ENCODE results near the gene C10orf105. TPM values are rescaled to one million over a fixed set of nuclear protein-coding genes. Genes with fewer than 3 reads are reported as not detected.
A peak's percentile ranks its signal among the peaks of the same experiment; 100 is the strongest.

Gene C10orf105
- polyA plus RNA-seq = under 1 TPM; 0.02 to 0.04 TPM

- H3K9me3 ChIP-seq (ENCODE audit: control insufficient read depth in 2 of 2, insufficient read depth in 1 of 2, low read depth in 1 of 2, low read length in 1 of 2) = no peaks in the 10 kb centered on the region
- 94% methylated on average over 14 of the region's 14 CpGs for WGBS, 2 donors
- H3K27ac ChIP-seq (ENCODE audit: low read depth in 2 of 2, low read length in 1 of 2) = no peak within 1 kb of the TSS
- H3K4me1 ChIP-seq (ENCODE audit: control insufficient read depth in 2 of 2, insufficient read depth in 2 of 2, low read length in 1 of 2) = peaks cover 7 to 21% of the 10 kb centered on the region in 2 donors
- no peak within 1 kb of the TSS for H3K4me3 ChIP-seq (ENCODE audit: low read depth in 1 of 2, low read length in 2 of 2)
- H3K27me3 ChIP-seq (ENCODE audit: control insufficient read depth in 1 of 2, insufficient read depth in 2 of 2, low read length in 2 of 2) = no peaks in the 10 kb centered on the region
- no peaks in the 10 kb centered on the region for H3K36me3 ChIP-seq (ENCODE audit: control insufficient read depth in 2 of 2, insufficient read depth in 2 of 2, low read length in 1 of 2)
Observed at GRCh38 chr10:71719464-71720201, at the start of gene C10orf105. Gene C10orf105, minus strand, starts transcription at chr10:71719778. Its CDS starts 3,441 bp downstream, at chr10:71716337.

DNA sequence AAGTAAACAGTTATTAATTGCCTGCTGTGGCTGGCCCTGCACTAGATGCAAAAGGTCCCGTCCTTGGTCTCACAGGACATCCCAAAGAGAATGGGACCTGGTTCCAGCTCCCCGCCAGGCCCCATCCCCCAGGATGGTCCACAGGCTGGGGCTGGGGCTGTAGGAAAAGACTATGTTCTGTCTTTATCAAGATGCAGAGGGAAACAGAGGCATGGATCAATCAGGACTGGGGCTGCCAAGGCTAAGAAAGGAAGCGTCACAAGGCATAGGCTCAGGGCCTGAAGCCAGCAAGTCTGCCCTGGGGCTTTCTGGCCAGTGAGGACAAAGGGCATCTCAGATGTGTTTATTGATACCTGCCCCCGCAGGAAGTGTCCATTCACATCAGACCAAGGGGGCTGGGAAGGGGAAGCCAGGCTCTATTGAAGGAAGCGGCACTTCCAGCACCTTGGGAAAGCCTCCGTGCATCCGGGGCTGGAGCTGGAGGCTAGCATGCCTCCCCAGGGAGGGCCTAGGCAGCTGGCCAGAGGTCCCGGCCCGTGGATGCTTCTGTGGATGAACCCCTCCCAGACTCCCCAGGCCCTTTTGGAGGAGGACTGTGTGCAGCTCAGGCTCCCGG, 48.0 kb upstream of the C10orf105 start:
- Histone ChIP-seq H3K4me1 (ENCODE audit: control insufficient read depth in 2 of 2, insufficient read depth in 2 of 2, low read length in 1 of 2) (peaks cover 30 to 56% of the 10 kb centered on the region in 2 donors), H3K36me3 (ENCODE audit: control insufficient read depth in 2 of 2, insufficient read depth in 2 of 2, low read length in 1 of 2) (peaks cover 0 to 6% of the 10 kb centered on the region in 2 donors), H3K4me3 (ENCODE audit: low read depth in 1 of 2, low read length in 2 of 2) (no peak overlapping the region), H3K27me3 (ENCODE audit: control insufficient read depth in 1 of 2, insufficient read depth in 2 of 2, low read length in 2 of 2) (no peaks in the 10 kb centered on the region), H3K27ac (ENCODE audit: low read depth in 2 of 2, low read length in 1 of 2) (peak overlapping the region; percentile 97), H3K9me3 (ENCODE audit: control insufficient read depth in 2 of 2, insufficient read depth in 1 of 2, low read depth in 1 of 2, low read length in 1 of 2) (no peaks in the 10 kb centered on the region)
- 35 to 46% methylated on average over 10 of the region's 10 CpGs for WGBS, 2 donors

GRCh38 chr10:71766717-71767419, 47.3 kb upstream of the C10orf105 start:
- H3K36me3 ChIP-seq (ENCODE audit: control insufficient read depth in 2 of 2, insufficient read depth in 2 of 2, low read length in 1 of 2) = peaks cover 0 to 6% of the 10 kb centered on the region in 2 donors
- 12 to 31% methylated on average over 10 of the region's 10 CpGs for WGBS, 2 donors
- no peaks in the 10 kb centered on the region for H3K27me3 ChIP-seq (ENCODE audit: control insufficient read depth in 1 of 2, insufficient read depth in 2 of 2, low read length in 2 of 2)
- H3K4me3 ChIP-seq (ENCODE audit: low read depth in 1 of 2, low read length in 2 of 2) = no peak overlapping the region
- H3K9me3 ChIP-seq (ENCODE audit: control insufficient read depth in 2 of 2, insufficient read depth in 1 of 2, low read depth in 1 of 2, low read length in 1 of 2) = no peaks in the 10 kb centered on the region
- H3K4me1 ChIP-seq (ENCODE audit: control insufficient read depth in 2 of 2, insufficient read depth in 2 of 2, low read length in 1 of 2) = peaks cover 32 to 56% of the 10 kb centered on the region in 2 donors
- H3K27ac ChIP-seq (ENCODE audit: low read depth in 2 of 2, low read length in 1 of 2) = peak overlapping the region; percentile 97

- Histone ChIP-seq H3K9me3 (ENCODE audit: control insufficient read depth in 2 of 2, insufficient read depth in 1 of 2, low read depth in 1 of 2, low read length in 1 of 2) (no peaks in the 10 kb centered on the region), H3K27me3 (ENCODE audit: control insufficient read depth in 1 of 2, insufficient read depth in 2 of 2, low read length in 2 of 2) (no peaks in the 10 kb centered on the region), H3K4me3 (ENCODE audit: low read depth in 1 of 2, low read length in 2 of 2) (no peak overlapping the region), H3K27ac (ENCODE audit: low read depth in 2 of 2, low read length in 1 of 2) (peak overlapping the region; percentile 97), H3K36me3 (ENCODE audit: control insufficient read depth in 2 of 2, insufficient read depth in 2 of 2, low read length in 1 of 2) (peaks cover 0 to 14% of the 10 kb centered on the region in 2 donors), H3K4me1 (ENCODE audit: control insufficient read depth in 2 of 2, insufficient read depth in 2 of 2, low read length in 1 of 2) (peaks cover 35 to 61% of the 10 kb centered on the region in 2 donors)
- WGBS, 2 donors = 73 to 80% methylated on average over 22 of the region's 22 CpGs
Observed at GRCh38 chr10:71765906-71766716, 46.5 kb upstream of the C10orf105 start.

- Histone ChIP-seq H3K9me3 (ENCODE audit: control insufficient read depth in 2 of 2, insufficient read depth in 1 of 2, low read depth in 1 of 2, low read length in 1 of 2) (no peaks in the 10 kb centered on the region), H3K4me3 (ENCODE audit: low read depth in 1 of 2, low read length in 2 of 2) (no peak overlapping the region), H3K27me3 (ENCODE audit: control insufficient read depth in 1 of 2, insufficient read depth in 2 of 2, low read length in 2 of 2) (no peaks in the 10 kb centered on the region), H3K4me1 (ENCODE audit: control insufficient read depth in 2 of 2, insufficient read depth in 2 of 2, low read length in 1 of 2) (peaks cover 34 to 61% of the 10 kb centered on the region in 2 donors), H3K27ac (ENCODE audit: low read depth in 2 of 2, low read length in 1 of 2) (peak overlapping the region; percentile 97), H3K36me3 (ENCODE audit: control insufficient read depth in 2 of 2, insufficient read depth in 2 of 2, low read length in 1 of 2) (peaks cover 0 to 17% of the 10 kb centered on the region in 2 donors)
- 50 to 56% methylated on average over 8 of the region's 8 CpGs for WGBS, 2 donors
Observed at GRCh38 chr10:71765176-71765904, 45.8 kb upstream of the C10orf105 start.

DNA sequence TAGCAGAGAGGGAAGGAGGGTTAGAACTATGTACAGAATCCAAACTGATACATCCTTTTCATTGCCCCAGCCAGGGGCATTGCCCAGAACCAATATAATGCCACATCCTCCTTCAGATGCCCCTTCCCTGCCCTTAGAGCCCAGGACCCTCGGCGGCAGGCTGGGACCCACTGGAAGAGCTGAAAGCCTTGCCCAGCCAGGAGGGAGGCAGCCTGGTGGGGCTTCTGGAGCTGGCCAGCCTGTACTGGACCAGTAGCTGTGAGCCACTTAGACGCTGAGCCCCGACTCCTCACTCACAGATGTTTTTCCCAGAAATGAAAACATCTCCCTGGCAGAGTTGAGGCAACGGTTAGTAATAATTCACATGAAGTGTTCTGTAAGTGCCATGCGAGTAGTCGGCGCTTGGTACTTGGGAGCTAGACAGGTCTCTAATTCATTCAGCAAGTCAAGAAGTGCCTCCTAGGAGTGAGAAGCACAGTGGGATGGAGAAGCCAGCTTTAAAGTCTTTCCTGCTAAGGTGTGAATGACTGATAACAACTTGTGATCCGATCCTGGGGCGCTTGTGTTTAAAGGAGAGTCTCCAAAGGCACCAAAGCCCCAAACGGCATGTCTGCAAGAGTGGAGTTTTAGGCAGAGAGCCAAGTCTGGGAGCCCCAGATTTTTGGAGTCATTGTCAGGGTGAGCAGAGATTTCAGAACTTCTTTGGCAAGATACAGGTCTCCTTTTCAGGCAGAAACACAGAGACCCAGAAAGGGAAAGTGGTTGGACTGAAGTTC, 44.0 kb upstream of the C10orf105 start:
- Histone ChIP-seq H3K27me3 (ENCODE audit: control insufficient read depth in 1 of 2, insufficient read depth in 2 of 2, low read length in 2 of 2) (no peaks in the 10 kb centered on the region), H3K27ac (ENCODE audit: low read depth in 2 of 2, low read length in 1 of 2) (peak overlapping the region in 1 of 2 donors; percentile 15), H3K9me3 (ENCODE audit: control insufficient read depth in 2 of 2, insufficient read depth in 1 of 2, low read depth in 1 of 2, low read length in 1 of 2) (no peaks in the 10 kb centered on the region), H3K4me1 (ENCODE audit: control insufficient read depth in 2 of 2, insufficient read depth in 2 of 2, low read length in 1 of 2) (peaks cover 28 to 57% of the 10 kb centered on the region in 2 donors), H3K4me3 (ENCODE audit: low read depth in 1 of 2, low read length in 2 of 2) (no peak overlapping the region), H3K36me3 (ENCODE audit: control insufficient read depth in 2 of 2, insufficient read depth in 2 of 2, low read length in 1 of 2) (peaks cover 0 to 15% of the 10 kb centered on the region in 2 donors)
- WGBS, 2 donors = 80 to 86% methylated on average over 11 of the region's 11 CpGs

DNA sequence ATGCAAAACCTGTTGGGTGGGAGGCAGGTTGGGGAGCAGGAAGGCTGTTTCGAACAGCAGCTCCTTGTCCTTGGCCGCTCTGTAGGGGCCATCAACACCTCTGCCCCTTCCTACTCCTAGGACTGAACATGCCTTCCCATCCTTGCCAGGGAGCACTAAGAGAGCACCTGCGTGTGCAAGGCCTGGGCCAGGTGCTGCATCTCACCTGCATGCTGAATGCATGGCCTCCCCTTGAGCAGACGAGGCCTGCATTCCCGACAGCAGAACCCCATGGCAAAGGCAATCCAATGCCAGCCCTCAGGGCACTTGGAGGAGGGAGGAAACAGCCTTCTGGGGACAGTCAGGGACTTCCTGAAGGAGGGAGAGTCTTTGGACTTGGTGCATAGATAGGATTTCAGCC, 42.7 kb upstream of the C10orf105 start:
- 71 to 85% methylated on average over 5 of the region's 5 CpGs for WGBS, 2 donors
- Histone ChIP-seq H3K27ac (ENCODE audit: low read depth in 2 of 2, low read length in 1 of 2) (peak overlapping the region; percentile 16 to 90), H3K4me3 (ENCODE audit: low read depth in 1 of 2, low read length in 2 of 2) (no peak overlapping the region), H3K9me3 (ENCODE audit: control insufficient read depth in 2 of 2, insufficient read depth in 1 of 2, low read depth in 1 of 2, low read length in 1 of 2) (no peaks in the 10 kb centered on the region), H3K36me3 (ENCODE audit: control insufficient read depth in 2 of 2, insufficient read depth in 2 of 2, low read length in 1 of 2) (peaks cover 0 to 20% of the 10 kb centered on the region in 2 donors), H3K27me3 (ENCODE audit: control insufficient read depth in 1 of 2, insufficient read depth in 2 of 2, low read length in 2 of 2) (no peaks in the 10 kb centered on the region), H3K4me1 (ENCODE audit: control insufficient read depth in 2 of 2, insufficient read depth in 2 of 2, low read length in 1 of 2) (peaks cover 22 to 55% of the 10 kb centered on the region in 2 donors)

GRCh38 chr10:71761541-71762113, 42.0 kb upstream of the C10orf105 start:
- 91 to 92% methylated on average over 26 of the region's 26 CpGs for WGBS, 2 donors
- Histone ChIP-seq H3K9me3 (ENCODE audit: control insufficient read depth in 2 of 2, insufficient read depth in 1 of 2, low read depth in 1 of 2, low read length in 1 of 2) (no peaks in the 10 kb centered on the region), H3K36me3 (ENCODE audit: control insufficient read depth in 2 of 2, insufficient read depth in 2 of 2, low read length in 1 of 2) (peaks cover 0 to 20% of the 10 kb centered on the region in 2 donors), H3K4me3 (ENCODE audit: low read depth in 1 of 2, low read length in 2 of 2) (no peak overlapping the region), H3K27ac (ENCODE audit: low read depth in 2 of 2, low read length in 1 of 2) (peak overlapping the region; percentile 35 to 90), H3K4me1 (ENCODE audit: control insufficient read depth in 2 of 2, insufficient read depth in 2 of 2, low read length in 1 of 2) (peaks cover 22 to 48% of the 10 kb centered on the region in 2 donors), H3K27me3 (ENCODE audit: control insufficient read depth in 1 of 2, insufficient read depth in 2 of 2, low read length in 2 of 2) (no peaks in the 10 kb centered on the region)

Data from esophagus (tissue), 2 donors.